BLaER1 treated with 17β-estradiol and CSF1 and Interleukin-3, amounts not matched to agents 10 nM and 100 nM (cell line): Measurements from ENCODE around the gene PPP1R12A.
"Not testable (repeated sequence)": the region's sequence is repeated elsewhere in the genome, so short reads cannot be mapped to it uniquely, and the experiment has no call there.

Experiments used
- H3K27ac ChIP-seq, 11 experiments: shearing (Covaris generic); formaldehyde crosslinking; 2 replicates each; pipeline ENCODE4 v1.8.1; 2022
- H3K27me3 ChIP-seq, 11 experiments: shearing (Covaris generic); formaldehyde crosslinking; 2 replicates each; pipeline ENCODE4 v1.8.1; 2022
- H3K36me3 ChIP-seq, 11 experiments: shearing (Covaris generic); formaldehyde crosslinking; 2 replicates each; pipeline ENCODE4 v1.8.1; 2022
- H3K4me1 ChIP-seq, 10 experiments: shearing (Covaris generic); formaldehyde crosslinking; 2 replicates each; pipeline ENCODE4 v1.8.1; 2022
- H3K4me2 ChIP-seq, 11 experiments: shearing (Covaris generic); formaldehyde crosslinking; 2 replicates each; pipeline ENCODE4 v1.8.1; 2022
- H3K4me3 ChIP-seq, 10 experiments: shearing (Covaris generic); formaldehyde crosslinking; 2 replicates each; pipeline ENCODE4 v1.8.1; 2022
- H3K9ac ChIP-seq, 11 experiments: shearing (Covaris generic); formaldehyde crosslinking; 2 replicates each; pipeline ENCODE4 v1.8.1; 2022
- H3K9me3 ChIP-seq, 11 experiments: shearing (Covaris generic); formaldehyde crosslinking; replicated peaks in 1 of 11; 2 replicates each; pipeline ENCODE4 v1.8.1; 2022
- H4K20me1 ChIP-seq, 11 experiments: shearing (Covaris generic); formaldehyde crosslinking; 2 replicates each; pipeline ENCODE4 v1.8.1; 2022
- Cebpa-rat ChIP-seq, 11 experiments: shearing (Covaris generic); IDR thresholded peaks; 2 replicates each; pipeline ENCODE4 v1.8.1; 2022

PPP1R12A gene

DNA sequence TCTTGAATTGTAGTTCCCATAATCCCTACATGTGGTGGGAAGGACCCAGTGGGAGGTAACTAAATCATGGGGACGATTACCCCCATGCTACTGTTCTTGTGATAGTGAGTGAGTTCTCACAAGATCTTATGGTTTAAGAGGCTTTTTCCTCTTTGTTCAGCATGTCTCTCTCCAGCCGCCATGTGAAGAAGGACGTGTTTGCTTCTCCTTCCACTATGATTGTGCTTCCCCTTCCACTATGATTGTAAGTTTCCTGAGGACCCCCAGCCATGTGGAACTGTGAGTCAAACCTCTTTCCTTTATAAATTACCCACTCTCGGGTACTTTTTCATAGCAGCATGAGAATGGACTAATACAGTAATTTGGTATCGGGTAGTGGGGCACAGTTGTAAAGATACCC lies 97.3 kb downstream of the PPP1R12A start:
- Histone ChIP-seq H3K4me2 (no peak overlapping the region), H3K4me3 (no peak overlapping the region), H3K9me3 (peaks cover 49 to 53% (median 53%) of the 10 kb centered on the region in 11 experiments), H3K36me3 (peaks cover 72 to 91% (median 81%) of the 10 kb centered on the region in 11 experiments), H4K20me1 (peaks cover 23 to 58% (median 28%) of the 10 kb centered on the region in 11 experiments; a peak in 19 of 22 replicates), H3K9ac (no peak overlapping the region), H3K27ac (no peak overlapping the region), H3K27me3 (no peaks in the 10 kb centered on the region), H3K4me1 (no peaks in the 10 kb centered on the region)
- TF ChIP-seq Cebpa-rat (IDR thresholded peaks at IDR 0.05) = no peak

- Histone ChIP-seq H3K4me3 (no peak overlapping the region), H3K27ac (no peak overlapping the region), H3K36me3 (peaks cover 71 to 89% (median 77%) of the 10 kb centered on the region in 11 experiments), H4K20me1 (peaks cover 23 to 69% (median 33%) of the 10 kb centered on the region in 11 experiments; a peak in 19 of 22 replicates), H3K4me1 (no peaks in the 10 kb centered on the region), H3K27me3 (no peaks in the 10 kb centered on the region), H3K4me2 (no peak overlapping the region), H3K9me3 (peaks cover 30 to 32% (median 31%) of the 10 kb centered on the region in 11 experiments), H3K9ac (no peak overlapping the region)
- no peak for TF ChIP-seq Cebpa-rat (IDR thresholded peaks at IDR 0.05)
These were observed 99.5 kb downstream of the PPP1R12A start for GRCh38 chr12:79835377-79835843.

- no peaks in the 10 kb centered on the region for H3K4me1 ChIP-seq
- no peak overlapping the region for H3K27ac ChIP-seq
- peaks cover 70 to 88% (median 77%) of the 10 kb centered on the region in 11 experiments for H3K36me3 ChIP-seq
These were observed 100.1 kb downstream of the PPP1R12A start for GRCh38 chr12:79834712-79835376.

DNA sequence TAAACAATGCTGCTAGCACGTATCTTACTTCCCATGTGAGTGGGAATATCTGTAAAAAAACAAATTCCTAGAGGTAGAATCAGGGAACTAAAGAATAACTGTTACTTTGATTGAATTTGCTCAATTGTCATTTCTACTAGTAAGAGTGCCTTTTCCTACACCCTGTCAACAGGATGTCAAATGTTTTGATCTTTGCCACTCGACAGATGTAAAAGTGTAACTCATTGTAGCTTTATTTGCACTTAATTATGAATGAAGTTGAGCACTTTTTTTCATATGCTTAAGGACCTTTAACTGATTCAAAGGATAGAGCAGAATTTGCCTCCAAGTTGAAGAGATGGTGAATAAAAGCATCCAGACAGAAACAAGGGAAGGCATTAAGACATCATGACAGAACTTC lies 104.5 kb downstream of the PPP1R12A start:
- TF ChIP-seq Cebpa-rat (IDR thresholded peaks at IDR 0.05) = no peak
- H3K4me2 ChIP-seq = no peak overlapping the region
- no peaks in the 10 kb centered on the region for H3K9me3 ChIP-seq
- no peak overlapping the region for H3K9ac ChIP-seq
- H3K27me3 ChIP-seq = no peaks in the 10 kb centered on the region
- no peak overlapping the region for H3K4me3 ChIP-seq
- H3K36me3 ChIP-seq = peaks cover 70 to 93% (median 83%) of the 10 kb centered on the region in 11 experiments
- H4K20me1 ChIP-seq = peaks cover 20 to 93% (median 36%) of the 10 kb centered on the region in 11 experiments; a peak in 19 of 22 replicates
- H3K4me1 ChIP-seq = no peaks in the 10 kb centered on the region
- H3K27ac ChIP-seq = no peak overlapping the region

More at GRCh38 chr12:79834712-79835376, 100.1 kb downstream of the PPP1R12A start:
- Histone ChIP-seq H3K9me3 (peaks cover 25 to 26% (median 26%) of the 10 kb centered on the region in 11 experiments), H3K4me2 (no peak overlapping the region), H3K27me3 (no peaks in the 10 kb centered on the region), H3K4me3 (no peak overlapping the region), H4K20me1 (peaks cover 23 to 74% (median 33%) of the 10 kb centered on the region in 11 experiments; a peak in 19 of 22 replicates), H3K9ac (no peak overlapping the region)
- TF ChIP-seq Cebpa-rat (IDR thresholded peaks at IDR 0.05) = no peak

- Histone ChIP-seq H3K36me3 (peaks cover 57 to 91% (median 77%) of the 10 kb centered on the region in 11 experiments), H3K4me3 (no peak overlapping the region), H3K9me3 (no peaks in the 10 kb centered on the region), H3K9ac (no peak overlapping the region), H3K4me1 (no peaks in the 10 kb centered on the region), H3K4me2 (no peak overlapping the region), H3K27ac (no peak overlapping the region), H4K20me1 (peaks cover 9 to 87% (median 20%) of the 10 kb centered on the region in 11 experiments; a peak in 15 of 22 replicates), H3K27me3 (no peaks in the 10 kb centered on the region)
- no peak for TF ChIP-seq Cebpa-rat (IDR thresholded peaks at IDR 0.05)
These were observed 106.0 kb downstream of the PPP1R12A start for GRCh38 chr12:79828924-79829323.

DNA sequence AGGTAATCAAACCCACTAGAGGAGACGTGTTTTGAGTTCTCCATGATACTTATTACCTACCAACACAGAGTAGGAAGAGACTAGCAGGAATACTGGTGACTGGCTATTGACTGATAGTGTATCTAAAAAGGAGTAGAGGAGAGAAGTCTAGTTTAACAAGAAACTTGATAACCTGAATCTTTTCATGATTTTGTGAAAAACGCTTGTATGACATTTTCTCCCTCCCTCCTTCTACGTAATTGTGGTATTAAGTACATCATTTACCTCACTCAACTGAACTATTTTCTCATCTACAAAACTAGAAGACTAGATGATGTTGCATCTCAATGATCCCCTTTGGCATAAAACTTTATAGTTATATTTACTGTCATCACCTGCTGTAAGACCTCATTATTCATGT lies 107.4 kb downstream of the PPP1R12A start:
- H3K27me3 ChIP-seq = no peaks in the 10 kb centered on the region
- no peak overlapping the region for H3K4me2 ChIP-seq
- H3K36me3 ChIP-seq = peaks cover 48 to 90% (median 72%) of the 10 kb centered on the region in 11 experiments
- peaks cover 0 to 85% (median 8%) of the 10 kb centered on the region in 11 experiments; a peak in 10 of 22 replicates for H4K20me1 ChIP-seq
- H3K9me3 ChIP-seq = no peaks in the 10 kb centered on the region
- H3K9ac ChIP-seq = no peak overlapping the region
- TF ChIP-seq Cebpa-rat (IDR thresholded peaks at IDR 0.05) = no peak
- H3K4me3 ChIP-seq = no peak overlapping the region
- no peaks in the 10 kb centered on the region for H3K4me1 ChIP-seq
- H3K27ac ChIP-seq = no peak overlapping the region

- H3K27me3 ChIP-seq = no peaks in the 10 kb centered on the region
- no peak overlapping the region for H3K4me3 ChIP-seq
- no peaks in the 10 kb centered on the region for H3K9me3 ChIP-seq
- no peak overlapping the region for H3K9ac ChIP-seq
- peaks cover 46 to 90% (median 72%) of the 10 kb centered on the region in 11 experiments for H3K36me3 ChIP-seq
- H3K27ac ChIP-seq = no peak overlapping the region
- H4K20me1 ChIP-seq = peaks cover 0 to 85% (median 8%) of the 10 kb centered on the region in 11 experiments; a peak in 10 of 22 replicates
- no peak overlapping the region for H3K4me2 ChIP-seq
- H3K4me1 ChIP-seq = no peaks in the 10 kb centered on the region
- TF ChIP-seq Cebpa-rat (IDR thresholded peaks at IDR 0.05) = no peak
These were observed 108.4 kb downstream of the PPP1R12A start for GRCh38 chr12:79826267-79827128.

DNA sequence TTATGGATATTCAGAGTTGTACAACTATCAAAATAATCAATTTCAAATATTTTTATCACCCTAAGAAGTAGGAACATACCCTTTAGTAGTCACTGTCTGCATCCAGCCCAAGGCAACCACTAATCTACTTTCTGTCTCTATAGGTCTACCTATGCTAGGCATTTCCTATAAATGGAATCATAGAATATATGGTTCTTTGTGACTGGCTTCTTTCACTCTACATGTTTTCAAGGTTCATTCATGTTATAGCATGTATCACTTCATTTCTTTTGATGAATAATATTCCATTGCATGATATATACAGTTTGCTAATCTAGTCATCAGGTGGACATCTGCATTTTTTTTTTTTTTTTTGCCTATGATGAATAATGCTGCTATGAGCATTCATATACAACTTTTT lies 112.4 kb downstream of the PPP1R12A start:
- no peak for TF ChIP-seq Cebpa-rat (IDR thresholded peaks at IDR 0.05)

GRCh38 chr12:79818856-79819255 lies 116.0 kb downstream of the PPP1R12A start:
- TF ChIP-seq Cebpa-rat (IDR thresholded peaks at IDR 0.05) = no peak
- H3K36me3 ChIP-seq = peaks cover 82 to 99% (median 89%) of the 10 kb centered on the region in 11 experiments
- no peak overlapping the region for H3K27ac ChIP-seq

More for the DNA sequence above, 112.4 kb downstream of the PPP1R12A start:
- Histone ChIP-seq H4K20me1 (peaks cover 0 to 69% (median 5%) of the 10 kb centered on the region in 11 experiments; a peak in 9 of 22 replicates), H3K36me3 (peaks cover 51 to 90% (median 72%) of the 10 kb centered on the region in 11 experiments), H3K27me3 (no peaks in the 10 kb centered on the region), H3K4me1 (peaks cover 0 to 10% (median 0%) of the 10 kb centered on the region in 10 experiments; a peak in 3 of 20 replicates), H3K9ac (no peak overlapping the region), H3K27ac (no peak overlapping the region), H3K4me3 (no peak overlapping the region), H3K4me2 (no peak overlapping the region), H3K9me3 (no peaks in the 10 kb centered on the region)

GRCh38 chr12:79784366-79785065 lies 150.4 kb downstream of the PPP1R12A start:
- not testable (repeated sequence) for H3K4me3 ChIP-seq, H3K9me3 ChIP-seq, H3K9ac ChIP-seq, H3K27me3 ChIP-seq, H3K4me1 ChIP-seq
- Histone ChIP-seq H4K20me1 (peaks cover 0 to 23% (median 0%) of the 10 kb centered on the region in 11 experiments; a peak in 3 of 22 replicates), H3K4me2 (0 out of 22 replicates have a peak overlapping the region, but pooled peaks of 1 of the 11 experiments have one; percentile 4), H3K27ac (peak overlapping the region in 4 of 11 experiments; percentile 4 to 52 (median 20); a peak in 4 of 22 replicates), H3K36me3 (peaks cover 76 to 98% (median 90%) of the 10 kb centered on the region in 11 experiments)

More at GRCh38 chr12:79818856-79819255, 116.0 kb downstream of the PPP1R12A start:
- H3K9ac ChIP-seq = no peak overlapping the region
- no peaks in the 10 kb centered on the region for H3K27me3 ChIP-seq
- H3K4me2 ChIP-seq = 0 out of 22 replicates have a peak overlapping the region, but pooled peaks of 1 of the 11 experiments have one; percentile 10
- H3K9me3 ChIP-seq = no peaks in the 10 kb centered on the region
- peaks cover 0 to 10% (median 0%) of the 10 kb centered on the region in 10 experiments; a peak in 3 of 20 replicates for H3K4me1 ChIP-seq
- H3K4me3 ChIP-seq = no peak overlapping the region
- H4K20me1 ChIP-seq = peaks cover 0 to 63% (median 0%) of the 10 kb centered on the region in 11 experiments; a peak in 8 of 22 replicates
